GM06990 (cell line): ENCODE data around the gene MED16.
"Not testable (repeated sequence)": the region's sequence is repeated elsewhere in the genome, so short reads cannot be mapped to it uniquely, and the experiment has no call there.

Source experiments
- DNase-seq: peaks from one replicate; pipeline ENCODE4 v3.0.0-alpha.2; 2011; ENCODE audit not compliant: insufficient read length; ENCODE audit errors: extremely low read depth
- H3K27me3 ChIP-seq: replicated peaks from 2 replicates; pipeline ENCODE4 v1.6.0; 2011; ENCODE audit warnings: low read length; ENCODE audit not compliant: control insufficient read depth, insufficient read depth
- H3K36me3 ChIP-seq: 2 replicates; pipeline ENCODE4 v1.5.1; 2011; ENCODE audit warnings: low read length; ENCODE audit not compliant: control insufficient read depth, insufficient read depth
- H3K4me3 ChIP-seq: replicated peaks from 2 replicates; pipeline ENCODE4 v1.5.1; 2011; ENCODE audit warnings: low read depth, mild to moderate bottlenecking, control low read depth, low read length
- CTCF ChIP-seq: IDR thresholded peaks from 2 replicates; pipeline ENCODE4 v1.5.1; 2011; ENCODE audit warnings: low read length, control low read depth, mild to moderate bottlenecking, inconsistent platforms; ENCODE audit not compliant: insufficient read depth, poor library complexity, severe bottlenecking

The MED16 gene

DNA sequence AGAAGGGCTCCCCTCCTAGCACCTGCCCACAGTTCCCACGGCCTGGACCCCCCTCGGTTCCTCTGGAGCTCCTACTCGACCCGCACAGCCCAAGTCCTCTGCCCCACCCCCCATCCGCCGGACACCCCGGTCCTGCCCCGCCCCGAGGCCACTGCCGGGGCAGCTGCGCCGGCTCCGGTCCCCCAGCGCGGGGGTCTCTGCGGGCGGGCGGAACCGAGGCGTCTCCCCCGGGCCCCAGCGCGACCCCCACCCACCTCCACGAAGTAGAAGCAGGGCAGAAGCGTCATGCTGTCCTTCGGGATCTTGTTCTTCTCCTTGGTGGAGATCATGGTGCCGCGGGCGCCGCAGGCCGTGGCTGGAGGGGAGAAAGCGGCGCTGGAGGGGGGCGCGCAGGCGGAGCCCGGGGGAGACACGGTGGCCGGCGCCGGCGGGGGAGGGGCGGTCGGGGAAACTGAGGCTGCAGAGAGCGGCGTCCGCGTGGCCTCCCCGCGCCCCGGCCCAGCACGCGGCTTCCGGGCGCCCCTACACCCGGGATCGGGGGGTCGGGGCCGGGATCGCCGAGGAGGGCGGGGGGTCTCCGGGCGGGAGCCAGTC is 71.7 kb downstream of the MED16 start:
- no peak for DNase-seq
- TF ChIP-seq CTCF = no peak
- no peak overlapping the region for H3K4me3 ChIP-seq
- no peaks in the 10 kb centered on the region for H3K36me3 ChIP-seq
- no peaks in the 10 kb centered on the region for H3K27me3 ChIP-seq

- not testable (repeated sequence) for H3K4me3 ChIP-seq, H3K36me3 ChIP-seq, H3K27me3 ChIP-seq, DNase-seq
Measured at GRCh38 chr19:820212-820611, 72.8 kb downstream of the MED16 start.
